GM06990 (cell line): ENCODE data around the gene ADAT3.

Source experiments
- DNase-seq: peaks from one replicate; pipeline ENCODE4 v3.0.0-alpha.2; 2011; ENCODE audit not compliant: insufficient read length; ENCODE audit errors: extremely low read depth
- H3K27me3 ChIP-seq: replicated peaks from 2 replicates; pipeline ENCODE4 v1.6.0; 2011; ENCODE audit warnings: low read length; ENCODE audit not compliant: control insufficient read depth, insufficient read depth
- H3K36me3 ChIP-seq: 2 replicates; pipeline ENCODE4 v1.5.1; 2011; ENCODE audit warnings: low read length; ENCODE audit not compliant: control insufficient read depth, insufficient read depth
- H3K4me3 ChIP-seq: replicated peaks from 2 replicates; pipeline ENCODE4 v1.5.1; 2011; ENCODE audit warnings: low read depth, mild to moderate bottlenecking, control low read depth, low read length
- TF ChIP-seq, protein P1 (sequence below): IDR thresholded peaks from 2 replicates; pipeline ENCODE4 v1.5.1; 2011; ENCODE audit warnings: low read length, control low read depth, mild to moderate bottlenecking, inconsistent platforms; ENCODE audit not compliant: insufficient read depth, poor library complexity, severe bottlenecking

ADAT3 gene

DNA sequence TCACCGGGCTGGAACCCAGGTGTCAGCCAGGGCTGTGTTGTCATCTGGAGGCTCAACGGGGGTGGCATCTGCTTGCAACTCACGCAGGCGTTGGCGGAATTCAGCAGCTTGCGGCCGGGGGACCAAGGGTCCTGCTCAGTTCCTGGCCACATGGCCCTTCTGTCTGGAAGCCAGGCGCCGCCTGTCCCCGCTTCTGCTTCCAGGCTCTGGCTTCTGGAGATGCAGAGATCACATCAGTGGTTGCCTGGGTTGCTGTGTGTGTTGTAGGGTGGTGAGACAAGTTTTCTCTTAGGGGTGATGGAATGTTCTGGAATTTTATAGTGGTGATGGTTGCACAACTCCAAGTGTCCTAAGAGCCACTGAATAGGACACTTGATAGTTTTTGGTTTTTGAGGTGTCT lies 5.0 kb downstream of the ADAT3 start:
- no peak for DNase-seq
- Histone ChIP-seq H3K27me3 (no peaks in the 10 kb centered on the region), H3K4me3 (no peak overlapping the region), H3K36me3 (peaks cover 13% of the 10 kb centered on the region)
- TF ChIP-seq, protein P1, sequence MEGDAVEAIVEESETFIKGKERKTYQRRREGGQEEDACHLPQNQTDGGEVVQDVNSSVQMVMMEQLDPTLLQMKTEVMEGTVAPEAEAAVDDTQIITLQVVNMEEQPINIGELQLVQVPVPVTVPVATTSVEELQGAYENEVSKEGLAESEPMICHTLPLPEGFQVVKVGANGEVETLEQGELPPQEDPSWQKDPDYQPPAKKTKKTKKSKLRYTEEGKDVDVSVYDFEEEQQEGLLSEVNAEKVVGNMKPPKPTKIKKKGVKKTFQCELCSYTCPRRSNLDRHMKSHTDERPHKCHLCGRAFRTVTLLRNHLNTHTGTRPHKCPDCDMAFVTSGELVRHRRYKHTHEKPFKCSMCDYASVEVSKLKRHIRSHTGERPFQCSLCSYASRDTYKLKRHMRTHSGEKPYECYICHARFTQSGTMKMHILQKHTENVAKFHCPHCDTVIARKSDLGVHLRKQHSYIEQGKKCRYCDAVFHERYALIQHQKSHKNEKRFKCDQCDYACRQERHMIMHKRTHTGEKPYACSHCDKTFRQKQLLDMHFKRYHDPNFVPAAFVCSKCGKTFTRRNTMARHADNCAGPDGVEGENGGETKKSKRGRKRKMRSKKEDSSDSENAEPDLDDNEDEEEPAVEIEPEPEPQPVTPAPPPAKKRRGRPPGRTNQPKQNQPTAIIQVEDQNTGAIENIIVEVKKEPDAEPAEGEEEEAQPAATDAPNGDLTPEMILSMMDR, result no peak

- Histone ChIP-seq H3K4me3 (no peak overlapping the region), H3K36me3 (peaks cover 13% of the 10 kb centered on the region), H3K27me3 (no peaks in the 10 kb centered on the region)
- DNase-seq, result no peak
- TF ChIP-seq, protein P1, result no peak
Measured at GRCh38 chr19:1911098-1911497, 5.9 kb downstream of the ADAT3 start.

DNA sequence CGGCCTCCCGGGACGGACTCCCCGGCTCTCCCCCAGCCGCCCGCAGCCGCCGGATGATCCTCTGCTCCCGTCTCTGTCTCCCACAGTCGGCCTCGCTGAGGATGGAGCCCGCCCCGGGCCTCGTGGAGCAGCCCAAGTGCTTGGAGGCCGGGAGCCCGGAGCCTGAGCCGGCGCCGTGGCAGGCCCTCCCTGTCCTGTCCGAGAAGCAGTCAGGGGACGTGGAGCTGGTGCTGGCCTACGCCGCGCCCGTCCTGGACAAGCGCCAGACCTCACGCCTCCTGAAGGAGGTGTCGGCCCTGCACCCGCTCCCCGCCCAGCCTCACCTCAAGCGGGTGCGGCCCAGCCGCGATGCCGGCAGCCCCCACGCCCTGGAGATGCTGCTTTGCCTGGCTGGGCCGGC lies 6.8 kb downstream of the ADAT3 start:
- peaks cover 13% of the 10 kb centered on the region for H3K36me3 ChIP-seq
- no peak for DNase-seq
- no peak overlapping the region for H3K4me3 ChIP-seq
- no peaks in the 10 kb centered on the region for H3K27me3 ChIP-seq
- TF ChIP-seq, protein P1, result no peak

- H3K27me3 ChIP-seq, result no peaks in the 10 kb centered on the region
- DNase-seq, result no peak
- TF ChIP-seq, protein P1, result no peak
- H3K36me3 ChIP-seq, result peaks cover 18% of the 10 kb centered on the region
- no peak overlapping the region for H3K4me3 ChIP-seq
Measured at GRCh38 chr19:1912760-1913505, 7.7 kb downstream of the ADAT3 start.

GRCh38 chr19:1913781-1914577 lies 8.8 kb downstream of the ADAT3 start:
- peaks cover 23% of the 10 kb centered on the region for H3K36me3 ChIP-seq
- TF ChIP-seq, protein P1, result no peak
- DNase-seq, result no peak
- no peak overlapping the region for H3K4me3 ChIP-seq
- no peaks in the 10 kb centered on the region for H3K27me3 ChIP-seq
